Measurements from ENCODE around the gene JAM3.
"Not testable (repeated sequence)": the region's sequence is repeated elsewhere in the genome, so short reads cannot be mapped to it uniquely, and the experiment has no call there.

The JAM3 gene

DNA sequence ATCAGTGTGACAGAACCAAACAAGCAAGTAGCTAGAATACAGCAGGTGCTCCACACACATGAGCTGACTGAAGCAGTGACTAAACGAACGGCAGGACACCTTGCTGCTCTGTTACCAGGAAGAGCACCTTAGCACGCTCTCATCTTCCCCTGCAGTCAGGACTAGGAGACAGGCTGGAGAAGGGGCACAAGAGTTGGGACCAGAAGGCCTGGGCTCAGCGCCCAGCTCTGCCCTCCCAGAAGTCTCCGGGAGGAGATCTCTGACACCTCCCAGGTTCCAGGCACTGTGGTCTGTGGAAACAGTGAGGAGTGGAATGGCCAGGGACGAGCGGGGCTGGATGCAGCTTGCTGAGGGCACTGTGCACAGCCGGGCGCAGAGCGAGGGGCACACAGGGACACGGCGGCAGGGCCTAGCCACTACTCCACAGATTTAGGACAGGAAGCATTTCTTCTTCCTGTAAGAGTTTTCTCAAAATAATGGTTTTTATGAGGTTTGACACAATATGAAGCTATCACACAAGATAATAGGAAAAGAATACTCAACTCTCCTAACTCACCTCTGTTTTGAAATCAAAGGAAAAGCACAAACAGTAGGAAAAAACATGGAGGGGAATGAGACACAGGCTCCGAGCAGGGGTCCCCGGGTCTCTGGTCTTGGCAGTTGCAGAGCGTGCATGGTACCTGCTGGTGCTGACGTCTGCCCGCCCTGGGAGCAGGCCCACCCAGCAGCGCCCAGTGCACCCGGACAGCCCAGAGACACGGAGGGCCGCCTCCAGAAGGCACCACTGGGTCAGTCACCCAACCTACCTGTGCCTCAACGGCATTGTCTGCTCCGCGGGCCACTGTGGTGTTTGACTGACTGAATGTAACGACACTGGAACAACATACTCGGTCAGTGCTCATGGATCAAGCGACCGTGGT lies 87.3 kb downstream of the JAM3 start:
- in situ Hi-C loops (cut with MboI; ENCODE audit: low pct_unique_long_range_greater_than_20kb, low sequenced_read_pairs) = no loop called here
- no peak for DNase-seq

DNA sequence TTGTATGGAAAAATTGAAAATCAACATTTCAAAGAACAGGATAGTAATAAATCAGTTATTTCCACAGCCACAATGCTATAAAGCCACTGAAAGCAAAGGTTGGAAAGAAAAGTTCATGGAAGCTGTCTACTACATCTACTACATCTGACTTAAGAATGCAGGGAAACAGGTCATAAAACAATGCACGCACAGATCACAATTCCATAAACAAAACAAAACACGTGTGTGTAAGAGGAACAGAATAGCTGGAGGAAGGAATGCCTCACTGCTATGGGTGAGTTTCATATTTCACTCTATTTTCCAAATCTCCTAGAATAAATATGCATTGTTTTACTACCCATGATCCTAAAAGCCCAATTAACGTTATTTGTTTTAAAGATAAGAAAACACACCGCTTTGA lies 88.6 kb downstream of the JAM3 start:
- in situ Hi-C loops (cut with MboI; ENCODE audit: low pct_unique_long_range_greater_than_20kb, low sequenced_read_pairs) = no loop called here
- DNase-seq = no peak

GRCh38 chr11:134158023-134158422 lies 89.2 kb downstream of the JAM3 start:
- in situ Hi-C loops (cut with MboI; ENCODE audit: low pct_unique_long_range_greater_than_20kb, low sequenced_read_pairs) = no loop called here
- no peak for DNase-seq

GRCh38 chr11:134159652-134160051 lies 90.8 kb downstream of the JAM3 start:
- DNase-seq = no peak
- in situ Hi-C loops (cut with MboI; ENCODE audit: low pct_unique_long_range_greater_than_20kb, low sequenced_read_pairs) = no loop called here

- DNase-seq = no peak
- in situ Hi-C loops (cut with MboI; ENCODE audit: low pct_unique_long_range_greater_than_20kb, low sequenced_read_pairs) = no loop called here
Measured at GRCh38 chr11:134164490-134165370, 95.9 kb downstream of the JAM3 start.

DNA sequence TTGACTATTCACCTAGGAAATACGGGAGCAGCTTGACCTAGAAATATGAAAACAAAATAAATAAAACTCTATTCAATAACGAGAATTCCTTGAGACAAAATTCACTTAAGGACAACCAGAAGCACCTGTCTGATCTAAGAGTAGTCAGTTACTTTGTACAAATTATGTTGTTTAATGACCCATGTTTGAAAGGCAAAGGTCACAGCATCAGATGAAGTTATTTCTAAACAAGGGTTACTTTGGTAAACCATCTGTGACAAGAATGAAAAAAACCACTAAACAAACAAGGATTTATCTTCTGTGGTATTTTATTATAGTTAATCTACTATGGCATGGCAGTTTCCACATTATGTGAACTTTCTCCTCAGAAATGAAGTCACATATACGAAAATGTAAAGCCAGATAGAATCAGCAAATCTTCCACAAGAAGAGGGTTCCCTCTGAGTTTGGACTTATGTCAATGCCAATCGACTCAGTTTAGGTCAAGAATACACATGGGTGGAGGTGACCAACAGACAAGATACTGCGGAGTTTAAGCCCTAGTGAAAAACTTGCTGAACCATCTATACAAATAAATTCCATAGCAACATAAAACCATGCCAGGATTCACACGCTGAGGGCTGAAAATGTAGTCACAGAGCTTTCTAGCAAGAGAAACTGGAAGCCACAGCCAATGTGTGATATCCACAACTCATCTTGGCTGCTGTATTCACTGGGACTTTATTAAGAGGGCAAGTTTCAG lies 101.5 kb downstream of the JAM3 start:
- in situ Hi-C loops (cut with MboI; ENCODE audit: low pct_unique_long_range_greater_than_20kb, low sequenced_read_pairs) = no loop called here
- no peak for DNase-seq

DNA sequence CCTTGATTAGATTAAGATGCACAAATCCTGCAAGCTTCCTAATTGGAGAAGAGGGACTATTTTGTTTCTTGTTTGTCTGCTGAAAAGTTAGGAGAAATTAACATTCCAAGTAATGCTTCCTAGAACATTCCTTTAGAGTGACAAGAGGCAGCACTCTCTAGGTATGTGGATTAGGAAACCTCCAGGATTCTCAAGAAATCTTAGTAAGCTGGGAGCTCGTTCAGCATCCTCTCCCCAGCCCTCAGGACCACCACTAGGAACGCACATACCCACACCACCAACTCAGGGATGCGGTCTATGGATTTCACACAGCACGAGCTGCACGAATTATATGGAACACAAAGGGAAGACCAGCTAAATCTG lies 102.0 kb downstream of the JAM3 start:
- no peak for DNase-seq

DNA sequence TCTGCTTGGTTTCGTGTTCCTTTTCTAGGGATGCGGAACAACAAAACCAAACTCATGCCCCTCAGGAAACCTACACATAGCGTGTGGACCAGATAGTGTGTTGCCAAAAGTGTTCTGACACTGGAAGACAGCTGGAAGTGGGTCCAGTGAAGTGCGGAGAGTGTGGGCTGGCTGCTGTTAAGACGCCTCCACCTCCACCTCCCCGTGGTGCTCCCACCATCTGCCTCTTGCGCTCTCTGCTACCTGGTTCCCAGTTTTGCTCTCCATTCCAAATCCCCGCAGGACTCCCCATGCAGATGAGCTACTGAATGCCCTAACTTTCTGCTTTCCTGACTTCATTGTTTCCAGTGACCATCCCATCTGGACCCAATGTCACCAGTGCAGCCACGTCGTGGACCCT lies 103.1 kb downstream of the JAM3 start:
- DNase-seq = no peak
- in situ Hi-C loops (cut with MboI; ENCODE audit: low pct_unique_long_range_greater_than_20kb, low sequenced_read_pairs) = no loop called here

More for the DNA sequence above, 102.0 kb downstream of the JAM3 start:
- in situ Hi-C loops (cut with MboI; ENCODE audit: low pct_unique_long_range_greater_than_20kb, low sequenced_read_pairs) = no loop called here

- in situ Hi-C loops (cut with MboI; ENCODE audit: low pct_unique_long_range_greater_than_20kb, low sequenced_read_pairs) = no loop called here
- DNase-seq = no peak
Measured at GRCh38 chr11:134173296-134173695, 104.4 kb downstream of the JAM3 start.

GRCh38 chr11:134176284-134176683 lies 107.4 kb downstream of the JAM3 start:
- in situ Hi-C loops (cut with MboI; ENCODE audit: low pct_unique_long_range_greater_than_20kb, low sequenced_read_pairs) = no loop called here
- no peak for DNase-seq

GRCh38 chr11:134178032-134178674 lies 109.3 kb downstream of the JAM3 start:
- DNase-seq = no peak
- in situ Hi-C loops (cut with MboI; ENCODE audit: low pct_unique_long_range_greater_than_20kb, low sequenced_read_pairs) = no loop called here

GRCh38 chr11:134181707-134182106 lies 112.8 kb downstream of the JAM3 start:
- in situ Hi-C loops (cut with MboI; ENCODE audit: low pct_unique_long_range_greater_than_20kb, low sequenced_read_pairs) = no loop called here
- DNase-seq = no peak

- in situ Hi-C loops (cut with MboI; ENCODE audit: low pct_unique_long_range_greater_than_20kb, low sequenced_read_pairs); DNase-seq: not testable (repeated sequence)
Measured at GRCh38 chr11:134188092-134188491, 119.2 kb downstream of the JAM3 start.

- DNase-seq = no peak
- in situ Hi-C loops (cut with MboI; ENCODE audit: low pct_unique_long_range_greater_than_20kb, low sequenced_read_pairs) = no loop called here
Measured at GRCh38 chr11:134196756-134197155, 127.9 kb downstream of the JAM3 start.

DNA sequence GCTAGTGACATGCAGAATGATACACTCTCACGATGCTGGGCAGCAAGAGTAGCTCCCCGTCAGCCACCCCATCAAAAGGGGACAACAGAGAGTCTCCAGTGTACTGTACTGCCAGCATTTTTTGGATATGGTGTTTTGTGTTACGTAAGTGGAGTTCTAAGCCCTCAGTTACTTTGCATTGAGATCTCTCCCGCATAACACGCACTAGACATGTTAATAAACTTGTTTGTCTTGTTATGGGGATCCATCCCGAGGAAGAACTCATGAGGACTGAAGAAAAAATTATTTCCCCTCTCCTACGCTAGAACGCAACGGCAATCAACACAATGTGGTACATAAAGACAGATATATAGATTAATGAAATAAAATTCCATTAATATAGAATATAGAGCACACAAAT lies 130.7 kb downstream of the JAM3 start:
- in situ Hi-C loops (cut with MboI; ENCODE audit: low pct_unique_long_range_greater_than_20kb, low sequenced_read_pairs) = no loop called here
- no peak for DNase-seq

DNA sequence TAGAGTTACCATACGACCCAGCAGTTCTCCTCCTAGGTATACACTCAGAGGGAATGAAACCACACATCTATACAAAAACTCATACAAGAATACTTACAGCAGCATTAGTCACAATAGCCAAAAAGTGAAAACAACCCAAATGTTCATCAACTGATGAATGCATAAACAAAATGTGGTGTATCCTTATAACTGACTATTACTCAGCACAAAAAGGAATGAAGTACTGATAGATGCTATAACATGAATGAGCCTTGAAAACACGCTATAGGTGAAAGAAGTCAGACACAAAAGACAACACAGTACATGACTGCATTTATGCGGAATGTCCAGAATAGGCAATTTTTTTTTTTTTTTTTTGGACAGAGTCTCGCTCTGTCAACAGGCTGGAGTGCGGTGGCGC lies 131.8 kb downstream of the JAM3 start:
- DNase-seq = no peak
- in situ Hi-C loops (cut with MboI; ENCODE audit: low pct_unique_long_range_greater_than_20kb, low sequenced_read_pairs) = no loop called here

Data from KBM-7 (cell line).